ENCODE data around the gene CNOT6. TPM values are rescaled to one million over a fixed set of nuclear protein-coding genes. Genes with fewer than 3 reads are reported as not detected.

Gene CNOT6
- polyA plus RNA-seq, 1 of the 3 experiments (the other 2 are of a cell fraction) = 17.1 TPM

- Histone ChIP-seq H3F3A (replicated peaks; ENCODE audit: insufficient read depth) (no peaks in the 10 kb centered on the region), H2AFZ (ENCODE audit: low read depth) (peak overlapping the region; percentile 84; the same call in 1 of the 2 replicates), H3K9ac (no peak overlapping the region), H3K27me3 (ENCODE audit: insufficient read depth) (peaks cover 18% of the 10 kb centered on the region), H3K9me2 (no peaks in the 10 kb centered on the region), H3K36me3 (replicated peaks in 1 of 2; ENCODE audit: control insufficient read depth in 1 of 2, insufficient read depth in 2 of 2, low read length in 1 of 2) (no peaks in the 10 kb centered on the region), H3K4me3 (ENCODE audit: low read depth in 2 of 2, low read length in 1 of 2) (peak overlapping the region; percentile 35 to 46; a peak in 3 of 4 replicates), H3K4me2 (peak overlapping the region; percentile 83), H3K27ac (ENCODE audit: low read depth in 2 of 2, low read length in 1 of 2) (no peak overlapping the region), H3K4me1 (ENCODE audit: control insufficient read depth in 1 of 2, insufficient read depth in 2 of 2, low read depth in 1 of 2, low read length in 1 of 2) (no peaks in the 10 kb centered on the region), H3K9me3 (no peaks in the 10 kb centered on the region), H4K20me1 (ENCODE audit: insufficient read depth) (no peaks in the 10 kb centered on the region), H3K79me2 (ENCODE audit: insufficient read depth) (no peaks in the 10 kb centered on the region)
- 0% methylated on average over 7 of the region's 90 CpGs for WGBS (ENCODE audit: low lambda C conversion rate)
- peak; percentile 91 for DNase-seq
- ChIA-PET POLR2A (no interaction called here), CTCF (interaction anchor here (0.6 to 2.1 kb wide), 34 partner anchors 8 to 436 kb away, joined by 3 to 43 read pairs (median 4); partner anchors contain the start of gene SCGB3A1)
- TF ChIP-seq RAD21 (IDR thresholded peaks at IDR 0.05; ENCODE audit: low read length) (0 out of 2 replicates have a peak, but pooled peaks have one; percentile 9), FOXM1 (IDR thresholded peaks at IDR 0.05; ENCODE audit: low read depth) (no peak)
- TF ChIP-seq, protein P1, sequence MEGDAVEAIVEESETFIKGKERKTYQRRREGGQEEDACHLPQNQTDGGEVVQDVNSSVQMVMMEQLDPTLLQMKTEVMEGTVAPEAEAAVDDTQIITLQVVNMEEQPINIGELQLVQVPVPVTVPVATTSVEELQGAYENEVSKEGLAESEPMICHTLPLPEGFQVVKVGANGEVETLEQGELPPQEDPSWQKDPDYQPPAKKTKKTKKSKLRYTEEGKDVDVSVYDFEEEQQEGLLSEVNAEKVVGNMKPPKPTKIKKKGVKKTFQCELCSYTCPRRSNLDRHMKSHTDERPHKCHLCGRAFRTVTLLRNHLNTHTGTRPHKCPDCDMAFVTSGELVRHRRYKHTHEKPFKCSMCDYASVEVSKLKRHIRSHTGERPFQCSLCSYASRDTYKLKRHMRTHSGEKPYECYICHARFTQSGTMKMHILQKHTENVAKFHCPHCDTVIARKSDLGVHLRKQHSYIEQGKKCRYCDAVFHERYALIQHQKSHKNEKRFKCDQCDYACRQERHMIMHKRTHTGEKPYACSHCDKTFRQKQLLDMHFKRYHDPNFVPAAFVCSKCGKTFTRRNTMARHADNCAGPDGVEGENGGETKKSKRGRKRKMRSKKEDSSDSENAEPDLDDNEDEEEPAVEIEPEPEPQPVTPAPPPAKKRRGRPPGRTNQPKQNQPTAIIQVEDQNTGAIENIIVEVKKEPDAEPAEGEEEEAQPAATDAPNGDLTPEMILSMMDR (IDR thresholded peaks at IDR 0.05) = peak; percentile 53
These were observed 124.8 kb downstream of the CNOT6 start for GRCh38 chr5:180618829-180619562.

DNA sequence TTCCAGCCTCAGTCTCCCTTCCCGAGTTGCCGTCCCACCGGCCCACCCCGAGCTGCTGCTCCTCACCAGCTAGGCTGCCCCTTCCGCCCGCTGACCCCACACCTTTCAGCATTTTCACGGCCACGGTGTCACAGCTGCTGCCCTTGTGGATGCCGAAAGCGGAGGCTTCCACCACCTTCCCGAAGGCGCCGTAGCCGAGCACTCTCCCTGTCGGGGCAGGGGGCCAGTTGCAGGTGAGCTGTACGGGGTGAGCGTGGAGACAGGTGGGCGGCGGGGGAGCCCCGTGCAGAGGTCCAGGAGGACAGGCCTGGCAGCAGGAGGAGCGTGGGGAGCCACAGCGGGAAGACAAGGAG, 125.4 kb downstream of the CNOT6 start:
- WGBS (ENCODE audit: low lambda C conversion rate) = 31% methylated on average over 5 of the region's 22 CpGs
- Histone ChIP-seq H2AFZ (ENCODE audit: low read depth) (no peak overlapping the region), H4K20me1 (ENCODE audit: insufficient read depth) (no peaks in the 10 kb centered on the region), H3K9ac (no peak overlapping the region), H3F3A (replicated peaks; ENCODE audit: insufficient read depth) (no peaks in the 10 kb centered on the region), H3K79me2 (ENCODE audit: insufficient read depth) (no peaks in the 10 kb centered on the region), H3K27ac (ENCODE audit: low read depth in 2 of 2, low read length in 1 of 2) (no peak overlapping the region), H3K9me2 (no peaks in the 10 kb centered on the region), H3K4me1 (ENCODE audit: control insufficient read depth in 1 of 2, insufficient read depth in 2 of 2, low read depth in 1 of 2, low read length in 1 of 2) (no peaks in the 10 kb centered on the region), H3K36me3 (replicated peaks in 1 of 2; ENCODE audit: control insufficient read depth in 1 of 2, insufficient read depth in 2 of 2, low read length in 1 of 2) (no peaks in the 10 kb centered on the region), H3K9me3 (no peaks in the 10 kb centered on the region), H3K4me3 (ENCODE audit: low read depth in 2 of 2, low read length in 1 of 2) (no peak overlapping the region), H3K4me2 (no peak overlapping the region), H3K27me3 (ENCODE audit: insufficient read depth) (peaks cover 18% of the 10 kb centered on the region)
- ChIA-PET CTCF (interaction anchor here (0.7 to 2.1 kb wide), 25 partner anchors 8 to 436 kb away, joined by 3 to 43 read pairs (median 4); partner anchors contain the start of gene SCGB3A1), POLR2A (no interaction called here)
- TF ChIP-seq RXRA (IDR thresholded peaks at IDR 0.05; ENCODE audit: borderline replicate concordance, low read depth) = no peak
- TF ChIP-seq EZH2phosphoT487 (IDR thresholded peaks at IDR 0.05; ENCODE audit: borderline replicate concordance, low read depth) = no peak
- no peak for TF ChIP-seq CHD2 (IDR thresholded peaks at IDR 0.05; ENCODE audit: low read length, partially characterized antibody)
- DNase-seq = no peak

DNA sequence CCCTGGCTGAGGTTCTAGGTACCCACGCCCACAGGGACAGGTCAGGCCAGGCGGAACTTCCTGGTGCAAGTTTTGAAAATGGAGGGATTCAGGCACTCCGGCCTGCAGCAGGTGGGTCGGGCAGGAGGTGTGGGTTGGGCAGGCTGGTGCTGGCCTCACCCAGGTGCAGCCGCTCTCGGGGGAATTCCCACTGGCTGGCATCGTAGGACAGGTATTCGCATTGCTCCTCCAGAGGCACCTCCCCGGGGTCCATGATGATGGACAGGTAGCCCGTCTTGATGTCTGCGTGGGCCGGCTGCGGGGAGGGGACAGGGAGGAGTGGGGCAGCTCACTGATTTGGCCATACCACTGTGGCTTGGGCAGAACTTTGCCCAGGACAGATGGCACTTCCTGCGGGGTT, 125.8 kb downstream of the CNOT6 start:
- no peak overlapping the region for H3K9ac ChIP-seq
- TF ChIP-seq EP300 (IDR thresholded peaks at IDR 0.05; ENCODE audit: borderline replicate concordance in 1 of 2, low read depth in 1 of 2, low read length in 1 of 2) = no peak
- no peak for TF ChIP-seq JUND (IDR thresholded peaks at IDR 0.05)
- no peak for TF ChIP-seq MXI1 (IDR thresholded peaks at IDR 0.05; ENCODE audit: low read depth, low read length)
- TF ChIP-seq, protein P2, sequence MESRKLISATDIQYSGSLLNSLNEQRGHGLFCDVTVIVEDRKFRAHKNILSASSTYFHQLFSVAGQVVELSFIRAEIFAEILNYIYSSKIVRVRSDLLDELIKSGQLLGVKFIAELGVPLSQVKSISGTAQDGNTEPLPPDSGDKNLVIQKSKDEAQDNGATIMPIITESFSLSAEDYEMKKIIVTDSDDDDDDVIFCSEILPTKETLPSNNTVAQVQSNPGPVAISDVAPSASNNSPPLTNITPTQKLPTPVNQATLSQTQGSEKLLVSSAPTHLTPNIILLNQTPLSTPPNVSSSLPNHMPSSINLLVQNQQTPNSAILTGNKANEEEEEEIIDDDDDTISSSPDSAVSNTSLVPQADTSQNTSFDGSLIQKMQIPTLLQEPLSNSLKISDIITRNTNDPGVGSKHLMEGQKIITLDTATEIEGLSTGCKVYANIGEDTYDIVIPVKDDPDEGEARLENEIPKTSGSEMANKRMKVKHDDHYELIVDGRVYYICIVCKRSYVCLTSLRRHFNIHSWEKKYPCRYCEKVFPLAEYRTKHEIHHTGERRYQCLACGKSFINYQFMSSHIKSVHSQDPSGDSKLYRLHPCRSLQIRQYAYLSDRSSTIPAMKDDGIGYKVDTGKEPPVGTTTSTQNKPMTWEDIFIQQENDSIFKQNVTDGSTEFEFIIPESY (IDR thresholded peaks at IDR 0.05; ENCODE audit: borderline replicate concordance, low read depth) = no peak
- no peak for TF ChIP-seq FOXJ3 (CRISPR knock-in tag; IDR thresholded peaks at IDR 0.05)
- no peak for TF ChIP-seq FOXM1 (IDR thresholded peaks at IDR 0.05; ENCODE audit: low read depth)
- H3K27ac ChIP-seq (ENCODE audit: low read depth in 2 of 2, low read length in 1 of 2) = no peak overlapping the region
- WGBS (ENCODE audit: low lambda C conversion rate) = 55% methylated on average over 5 of the region's 14 CpGs
- no peaks in the 10 kb centered on the region for H3K9me3 ChIP-seq
- CTCF ChIA-PET = interaction anchor here (1.3 to 2.1 kb wide), 7 partner anchors 9 to 343 kb away, joined by 3 to 43 read pairs (median 6); no protein-coding TSS in a partner anchor
- H3K36me3 ChIP-seq (replicated peaks in 1 of 2; ENCODE audit: control insufficient read depth in 1 of 2, insufficient read depth in 2 of 2, low read length in 1 of 2) = no peaks in the 10 kb centered on the region
- no peak for DNase-seq
- no peaks in the 10 kb centered on the region for H3K9me2 ChIP-seq
- H3K79me2 ChIP-seq (ENCODE audit: insufficient read depth) = no peaks in the 10 kb centered on the region
- no peak overlapping the region for H2AFZ ChIP-seq (ENCODE audit: low read depth)
- POLR2A ChIA-PET = no interaction called here
- H3K4me1 ChIP-seq (ENCODE audit: control insufficient read depth in 1 of 2, insufficient read depth in 2 of 2, low read depth in 1 of 2, low read length in 1 of 2) = no peaks in the 10 kb centered on the region
- H4K20me1 ChIP-seq (ENCODE audit: insufficient read depth) = no peaks in the 10 kb centered on the region
- no peak overlapping the region for H3K4me3 ChIP-seq (ENCODE audit: low read depth in 2 of 2, low read length in 1 of 2)
- peaks cover 18% of the 10 kb centered on the region for H3K27me3 ChIP-seq (ENCODE audit: insufficient read depth)
- no peaks in the 10 kb centered on the region for H3F3A ChIP-seq (replicated peaks; ENCODE audit: insufficient read depth)
- no peak overlapping the region for H3K4me2 ChIP-seq
